Mesenchymal stem cell (in vitro differentiated cells and primary cell): ENCODE results near the gene SRRM1.
A peak's percentile ranks its signal among the peaks of the same experiment; 100 is the strongest.

Experiments used
- DNase-seq: peaks from one replicate; pipeline ENCODE4 v3.0.0-alpha.2; 2013
- H2AFZ ChIP-seq: one replicate; pipeline ENCODE4 v1.6.1; 2013; ENCODE audit warnings: low read depth, mild to moderate bottlenecking, control low read depth, inconsistent platforms, low read length, moderate library complexity
- H2AK5ac ChIP-seq: 2 replicates; pipeline ENCODE4 v1.6.1; 2013; ENCODE audit warnings: low read length, moderate library complexity, mild to moderate bottlenecking, inconsistent platforms; ENCODE audit not compliant: severe bottlenecking
- H2BK120ac ChIP-seq: one replicate; pipeline ENCODE4 v1.6.1; 2013; ENCODE audit warnings: low read depth, mild to moderate bottlenecking, inconsistent platforms, low read length, moderate library complexity
- H2BK12ac ChIP-seq, 2 experiments: one replicate each; pipeline ENCODE4 v1.6.1; 2013; ENCODE audit warnings: inconsistent platforms in 2 of 2, low read length in 2 of 2, mild to moderate bottlenecking in 2 of 2, moderate library complexity in 2 of 2, control low read depth in 1 of 2
- H2BK15ac ChIP-seq: one replicate; pipeline ENCODE4 v1.6.1; 2013; ENCODE audit warnings: mild to moderate bottlenecking, low read depth, inconsistent platforms; ENCODE audit not compliant: poor library complexity, severe bottlenecking
- H2BK5ac ChIP-seq: 2 replicates; pipeline ENCODE4 v1.6.1; 2013; ENCODE audit warnings: low read depth, mild to moderate bottlenecking, low read length, control low read depth, inconsistent platforms; ENCODE audit not compliant: poor library complexity, severe bottlenecking
- H3K14ac ChIP-seq, 2 experiments: one replicate each; pipeline ENCODE4 v1.6.1; 2013; ENCODE audit warnings: inconsistent platforms in 2 of 2, low read length in 2 of 2, control low read depth in 1 of 2, mild to moderate bottlenecking in 1 of 2, moderate library complexity in 1 of 2
- H3K18ac ChIP-seq, 2 experiments: one replicate each; pipeline ENCODE4 v1.6.1; 2013; ENCODE audit warnings: inconsistent platforms in 2 of 2, low read length in 2 of 2, control low read depth in 1 of 2, low read depth in 1 of 2, mild to moderate bottlenecking in 1 of 2
- H3K23ac ChIP-seq, 2 experiments: one replicate each; pipeline ENCODE4 v1.6.1; 2013; ENCODE audit warnings: inconsistent platforms in 2 of 2, low read length in 2 of 2, mild to moderate bottlenecking in 2 of 2, moderate library complexity in 2 of 2, control low read depth in 1 of 2
- H3K27ac ChIP-seq: 2 replicates; pipeline ENCODE4 v1.5.1; 2013; ENCODE audit warnings: mild to moderate bottlenecking, moderate library complexity, low read length, control low read depth, inconsistent platforms; ENCODE audit not compliant: poor library complexity, severe bottlenecking
- H3K27me3 ChIP-seq, 2 experiments: 2 replicates each; pipeline versions ENCODE4 v1.6.1 to v1.7.0; 2013; ENCODE audit warnings: low read length in 2 of 2, mild to moderate bottlenecking in 2 of 2, moderate library complexity in 2 of 2, control low read depth in 1 of 2, inconsistent platforms in 1 of 2; ENCODE audit not compliant: control insufficient read depth in 1 of 2, insufficient read depth in 1 of 2
- H3K36me3 ChIP-seq, 2 experiments: 2 replicates each; pipeline versions ENCODE4 v1.6.1 to v1.7.0; 2013; ENCODE audit warnings: low read length in 2 of 2, control low read depth in 1 of 2, inconsistent platforms in 1 of 2, low read depth in 1 of 2, mild to moderate bottlenecking in 1 of 2; ENCODE audit not compliant: insufficient read depth in 2 of 2, control insufficient read depth in 1 of 2
- H3K4ac ChIP-seq, 2 experiments: one replicate each; pipeline ENCODE4 v1.6.1; 2013; ENCODE audit warnings: inconsistent platforms in 2 of 2, low read length in 2 of 2, mild to moderate bottlenecking in 2 of 2, moderate library complexity in 2 of 2, control low read depth in 1 of 2, low read depth in 1 of 2
- H3K4me1 ChIP-seq: 2 replicates; pipeline ENCODE4 v1.6.1; 2013; ENCODE audit warnings: low read depth, low read length, control low read depth; ENCODE audit not compliant: control insufficient read depth, insufficient read depth
- H3K4me2 ChIP-seq: 2 replicates; pipeline ENCODE4 v1.6.1; 2013; ENCODE audit warnings: low read length, mild to moderate bottlenecking, inconsistent platforms; ENCODE audit not compliant: poor library complexity, severe bottlenecking
- H3K4me3 ChIP-seq, 2 experiments: 2 replicates each; pipeline versions ENCODE4 v1.5.1 to v1.7.0; 2013; ENCODE audit warnings: low read length in 2 of 2, mild to moderate bottlenecking in 2 of 2, control low read depth in 1 of 2, low read depth in 1 of 2; ENCODE audit not compliant: insufficient read depth in 1 of 2
- H3K79me1 ChIP-seq: replicated peaks from 2 replicates; pipeline ENCODE4 v1.6.1; 2013; ENCODE audit warnings: mild to moderate bottlenecking, control low read depth, low read length, inconsistent platforms; ENCODE audit not compliant: poor library complexity, severe bottlenecking
- H3K9ac ChIP-seq: 2 replicates; pipeline ENCODE4 v1.7.0; 2013; ENCODE audit warnings: mild to moderate bottlenecking, low read length, moderate library complexity
- H3K9me3 ChIP-seq: 2 replicates; pipeline ENCODE4 v1.7.0; 2013; ENCODE audit warnings: mild to moderate bottlenecking, low read length; ENCODE audit not compliant: control insufficient read depth
- H4K8ac ChIP-seq: one replicate; pipeline ENCODE4 v1.6.1; 2013; ENCODE audit warnings: inconsistent platforms, mild to moderate bottlenecking, low read length, moderate library complexity
- H4K91ac ChIP-seq: one replicate; pipeline ENCODE4 v1.6.1; 2013; ENCODE audit warnings: mild to moderate bottlenecking, low read length, inconsistent platforms
- WGBS: methylation state at CpG from one replicate; pipeline ENCODE4 v1.1.7; 2013; ENCODE audit warnings: mixed read lengths; 5-methylcytosine and 5-hydroxymethylcytosine counted together

The SRRM1 gene

GRCh38 chr1:24679725-24680124 lies 36.6 kb downstream of the SRRM1 start:
- H3K23ac ChIP-seq: no peak overlapping the region
- no peak overlapping the region for H3K4me2 ChIP-seq
- no peaks in the 10 kb centered on the region for H3K27me3 ChIP-seq
- H3K4ac ChIP-seq: no peak overlapping the region
- H2BK12ac ChIP-seq: no peak overlapping the region
- no peaks in the 10 kb centered on the region for H3K9me3 ChIP-seq
- no peak overlapping the region for H3K18ac ChIP-seq
- H3K9ac ChIP-seq: no peak overlapping the region
- no peak for DNase-seq
- no peaks in the 10 kb centered on the region for H3K79me1 ChIP-seq
- peaks cover 8 to 23% of the 10 kb centered on the region in 2 experiments for H3K36me3 ChIP-seq
- no peak overlapping the region for H3K27ac ChIP-seq
- no peak overlapping the region for H2AK5ac ChIP-seq
- H3K4me1 ChIP-seq: peaks cover 3% of the 10 kb centered on the region
- H2BK5ac ChIP-seq: no peak overlapping the region
- H2BK120ac ChIP-seq: no peak overlapping the region
- no peak overlapping the region for H3K14ac ChIP-seq
- H2AFZ ChIP-seq: no peak overlapping the region
- H2BK15ac ChIP-seq: no peak overlapping the region
- no peak overlapping the region for H4K8ac ChIP-seq
- 94% methylated on average over 4 of the region's 4 CpGs for WGBS
- H4K91ac ChIP-seq: peak overlapping the region; percentile 11
- no peak overlapping the region for H3K4me3 ChIP-seq

- Histone ChIP-seq H3K27me3 (no peaks in the 10 kb centered on the region), H2BK5ac (no peak overlapping the region), H3K4me2 (peak overlapping the region; percentile 72), H3K14ac (no peak overlapping the region), H3K9me3 (no peaks in the 10 kb centered on the region), H3K36me3 (no peaks in the 10 kb centered on the region), H3K79me1 (peaks cover 4% of the 10 kb centered on the region), H3K4ac (peak overlapping the region in 1 of 2 experiments; percentile 24), H2BK15ac (no peak overlapping the region), H3K23ac (no peak overlapping the region), H2BK12ac (no peak overlapping the region), H3K18ac (peak overlapping the region; percentile 5 to 43), H3K4me1 (peaks cover 6% of the 10 kb centered on the region), H2AFZ (no peak overlapping the region), H3K4me3 (no peak overlapping the region), H4K91ac (no peak overlapping the region), H2BK120ac (peak overlapping the region; percentile 61), H2AK5ac (no peak overlapping the region), H3K9ac (peak overlapping the region; percentile 74), H4K8ac (no peak overlapping the region), H3K27ac (peak overlapping the region; percentile 76)
- peak; percentile 94 for DNase-seq
- 0% methylated on average over 4 of the region's 6 CpGs for WGBS
Measured at GRCh38 chr1:24683713-24684162, 40.6 kb downstream of the SRRM1 start.

- 77% methylated on average over 2 of the region's 2 CpGs for WGBS
- H4K8ac ChIP-seq: peak overlapping the region; percentile 81
- H3K4ac ChIP-seq: peak overlapping the region; percentile 68 to 80
- peaks cover 7% of the 10 kb centered on the region for H3K4me1 ChIP-seq
- peak overlapping the region in 1 of 2 experiments; percentile 83 for H3K23ac ChIP-seq
- H2BK15ac ChIP-seq: peak overlapping the region; percentile 36
- peak overlapping the region; percentile 14 to 74 for H2BK12ac ChIP-seq
- no peak overlapping the region for H2BK5ac ChIP-seq
- H3K9me3 ChIP-seq: no peaks in the 10 kb centered on the region
- H3K27ac ChIP-seq: no peak overlapping the region
- peak overlapping the region; percentile 62 for H4K91ac ChIP-seq
- peak overlapping the region; percentile 39 for H3K9ac ChIP-seq
- H3K4me2 ChIP-seq: no peak overlapping the region
- peak overlapping the region; percentile 77 for H2AK5ac ChIP-seq
- no peak overlapping the region for H2AFZ ChIP-seq
- peak overlapping the region in 1 of 2 experiments; percentile 44 for H3K18ac ChIP-seq
- no peak for DNase-seq
- H3K79me1 ChIP-seq: peaks cover 4% of the 10 kb centered on the region
- H3K14ac ChIP-seq: peak overlapping the region in 1 of 2 experiments; percentile 94
- H3K36me3 ChIP-seq: no peaks in the 10 kb centered on the region
- no peak overlapping the region for H3K4me3 ChIP-seq
- H3K27me3 ChIP-seq: no peaks in the 10 kb centered on the region
- H2BK120ac ChIP-seq: no peak overlapping the region
Measured at GRCh38 chr1:24688033-24688432, 44.9 kb downstream of the SRRM1 start.

GRCh38 chr1:24688621-24689195 lies 45.6 kb downstream of the SRRM1 start:
- H3K14ac ChIP-seq: no peak overlapping the region
- H4K91ac ChIP-seq: no peak overlapping the region
- H2BK12ac ChIP-seq: peak overlapping the region in 1 of 2 experiments; percentile 45
- H3K4ac ChIP-seq: no peak overlapping the region
- 44% methylated on average over 13 of the region's 13 CpGs for WGBS
- H3K36me3 ChIP-seq: no peaks in the 10 kb centered on the region
- H4K8ac ChIP-seq: peak overlapping the region; percentile 59
- H2BK120ac ChIP-seq: no peak overlapping the region
- no peak overlapping the region for H2BK5ac ChIP-seq
- H3K27ac ChIP-seq: no peak overlapping the region
- no peaks in the 10 kb centered on the region for H3K27me3 ChIP-seq
- H2AFZ ChIP-seq: peak overlapping the region; percentile 59
- H3K79me1 ChIP-seq: peaks cover 4% of the 10 kb centered on the region
- H2AK5ac ChIP-seq: no peak overlapping the region
- no peak overlapping the region for H3K23ac ChIP-seq
- peak; percentile 78 for DNase-seq
- H3K9me3 ChIP-seq: no peaks in the 10 kb centered on the region
- peaks cover 5% of the 10 kb centered on the region for H3K4me1 ChIP-seq
- H3K18ac ChIP-seq: no peak overlapping the region
- H3K9ac ChIP-seq: peak overlapping the region; percentile 39
- no peak overlapping the region for H3K4me3 ChIP-seq
- H3K4me2 ChIP-seq: no peak overlapping the region
- H2BK15ac ChIP-seq: no peak overlapping the region
